Omental fat pad (tissue), 4 donors: ENCODE measurements around the gene COA1. TPM values are rescaled to one million over a fixed set of nuclear protein-coding genes. Genes with fewer than 3 reads are reported as not detected.
A peak's percentile ranks its signal among the peaks of the same experiment; 100 is the strongest.

Experiments
- ATAC-seq: fragments of 150-250 bp; one replicate; pipeline ENCODE4 v1.9.1; 2016; ENCODE audit warnings: mild to moderate bottlenecking, moderate library complexity; ENCODE audit not compliant: low FRiP score
- DNase-seq: peaks from one replicate; pipeline ENCODE4 v3.0.0-alpha.2; 2019; ENCODE audit warnings: low spot score
- CTCF ChIP-seq, 3 donors: fragments of 450-650 bp; IDR thresholded peaks; one replicate each; pipeline ENCODE4 v1.5.1; 2016 to 2017; ENCODE audit warnings: antibody characterized with exemption in 3 of 3, mild to moderate bottlenecking in 3 of 3, moderate library complexity in 2 of 3
- total RNA-seq, 4 donors: library from RNA; depleted of rRNA; stranded (reverse); fragments of >200 nt; gene quantifications; one replicate each; pipeline ENCODE4 v1.1.0, GENCODE V29; 2016

The COA1 gene
- total RNA-seq, 4 donors from 2014 or later: 34.5 to 57.4 (median 44.3) TPM

GRCh38 chr7:43658718-43659548 is 70.4 kb downstream of the COA1 start:
- TF ChIP-seq CTCF (IDR thresholded peaks at IDR 0.05): no peak
- ATAC-seq (peak; percentile 80), DNase-seq (no peak)

GRCh38 chr7:43656997-43657396 is 72.3 kb downstream of the COA1 start:
- TF ChIP-seq CTCF (IDR thresholded peaks at IDR 0.05): no peak
- ATAC-seq: no peak
- no peak for DNase-seq

GRCh38 chr7:43655584-43655983 is 73.7 kb downstream of the COA1 start:
- ATAC-seq (no peak), DNase-seq (no peak)
- TF ChIP-seq CTCF (IDR thresholded peaks at IDR 0.05): no peak

- TF ChIP-seq CTCF (IDR thresholded peaks at IDR 0.05): no peak
- no peak for DNase-seq
- ATAC-seq: no peak
Measured at GRCh38 chr7:43653891-43654504, 75.3 kb downstream of the COA1 start.

GRCh38 chr7:43653466-43653865 is 75.9 kb downstream of the COA1 start:
- ATAC-seq (no peak), DNase-seq (no peak)
- TF ChIP-seq CTCF (IDR thresholded peaks at IDR 0.05): no peak

- no peak for TF ChIP-seq CTCF (IDR thresholded peaks at IDR 0.05)
- ATAC-seq (no peak), DNase-seq (no peak)
Measured at GRCh38 chr7:43652364-43652763, 77.0 kb downstream of the COA1 start.
